Fibroblast of lung (primary cell): ENCODE data around the gene ALG2. TPM values are rescaled to one million over a fixed set of nuclear protein-coding genes. Genes with fewer than 3 reads are reported as not detected.

Experiments
- DNase-seq, 2 donors: peaks; one replicate each; pipeline versions ENCODE4 v3.0.0 to v3.0.0-alpha.2; 2010; ENCODE audit warnings: low read depth in 2 of 2
- H2AFZ ChIP-seq: 2 replicates; pipeline ENCODE4 v1.5.1; 2012; ENCODE audit warnings: low read length, control low read depth, inconsistent platforms
- H3K27ac ChIP-seq: 2 replicates; pipeline ENCODE4 v1.5.1; 2011; ENCODE audit warnings: low read length, control low read depth; ENCODE audit not compliant: insufficient read depth
- H3K27me3 ChIP-seq: 2 replicates; pipeline ENCODE4 v1.5.1; 2011; ENCODE audit warnings: mild to moderate bottlenecking, low read length; ENCODE audit not compliant: control insufficient read depth, insufficient read depth
- H3K36me3 ChIP-seq: 2 replicates; pipeline ENCODE4 v1.5.1; 2011; ENCODE audit warnings: low read length; ENCODE audit not compliant: control insufficient read depth, insufficient read depth
- H3K4me1 ChIP-seq: 2 replicates; pipeline ENCODE4 v1.5.1; 2011; ENCODE audit warnings: low read length; ENCODE audit not compliant: control insufficient read depth, insufficient read depth; ENCODE audit errors: extremely low read depth
- H3K4me2 ChIP-seq: 2 replicates; pipeline ENCODE4 v1.5.1; 2011; ENCODE audit warnings: low read length, control low read depth; ENCODE audit not compliant: insufficient read depth; ENCODE audit errors: extremely low read depth
- H3K4me3 ChIP-seq, 4 experiments: fragments of 200-600 bp in 1 of 4; sonication (generic) in 1 of 4; replicated peaks in 1 of 4; 2 replicates each; pipeline ENCODE4 v1.5.1; 2011 to 2016; ENCODE audit warnings: low read length in 4 of 4, low read depth in 3 of 4, mild to moderate bottlenecking in 3 of 4, control low read depth in 2 of 4, inconsistent platforms in 1 of 4, mixed read lengths in 1 of 4; ENCODE audit not compliant: insufficient read depth in 1 of 4; ENCODE audit errors: control extremely low read depth in 1 of 4
- H3K79me2 ChIP-seq: 2 replicates; pipeline ENCODE4 v1.5.1; 2012; ENCODE audit warnings: mild to moderate bottlenecking, low read length, inconsistent platforms; ENCODE audit not compliant: control insufficient read depth, insufficient read depth
- H3K9ac ChIP-seq: 2 replicates; pipeline ENCODE4 v1.5.1; 2011; ENCODE audit warnings: mild to moderate bottlenecking, low read length, control low read depth; ENCODE audit not compliant: insufficient read depth
- H3K9me3 ChIP-seq: 2 replicates; pipeline ENCODE4 v1.5.1; 2012; ENCODE audit warnings: low read depth, low read length; ENCODE audit not compliant: control insufficient read depth, insufficient read depth
- H4K20me1 ChIP-seq: 2 replicates; pipeline ENCODE4 v1.5.1; 2011; ENCODE audit warnings: low read length; ENCODE audit not compliant: control insufficient read depth, insufficient read depth; ENCODE audit errors: extremely low read depth
- EZH2 ChIP-seq: IDR thresholded peaks from 2 replicates; pipeline ENCODE4 v1.5.1; 2012; ENCODE audit warnings: low read length, control low read depth, mild to moderate bottlenecking; ENCODE audit errors: missing control alignments
- polyA plus RNA-seq, 2 donors: library from polyadenylated mRNA; depleted of rRNA in 1 of 2; stranded (reverse) in 1 of 2; unstranded in 1 of 2; fragments of >200 nt; gene quantifications; 2 replicates each; pipeline ENCODE4 v1.2.1, GENCODE V29; 2011 to 2012; ENCODE audit warnings: missing spikeins in 1 of 2
- total RNA-seq: library from RNA; depleted of rRNA; stranded (reverse); fragments of >200 nt; gene quantifications from 2 replicates; pipeline ENCODE4 v1.2.1, GENCODE V29; 2014
- TF ChIP-seq, protein P1 (sequence below), 2 donors: IDR thresholded peaks in 1 of 2; conservative IDR thresholded peaks in 1 of 2; 1 replicate in 1 of 2; 2 replicates in 1 of 2; pipeline ENCODE4 v1.5.1; 2011 to 2012; ENCODE audit warnings: low read length in 2 of 2, control low read depth in 1 of 2, inconsistent platforms in 1 of 2, low read depth in 1 of 2, mild to moderate bottlenecking in 1 of 2

Gene ALG2
- total and polyA plus RNA-seq, 2 donors (not counting 1 experiment from before 2014, with no cell fraction given): 37.8 to 62.2 TPM

DNA sequence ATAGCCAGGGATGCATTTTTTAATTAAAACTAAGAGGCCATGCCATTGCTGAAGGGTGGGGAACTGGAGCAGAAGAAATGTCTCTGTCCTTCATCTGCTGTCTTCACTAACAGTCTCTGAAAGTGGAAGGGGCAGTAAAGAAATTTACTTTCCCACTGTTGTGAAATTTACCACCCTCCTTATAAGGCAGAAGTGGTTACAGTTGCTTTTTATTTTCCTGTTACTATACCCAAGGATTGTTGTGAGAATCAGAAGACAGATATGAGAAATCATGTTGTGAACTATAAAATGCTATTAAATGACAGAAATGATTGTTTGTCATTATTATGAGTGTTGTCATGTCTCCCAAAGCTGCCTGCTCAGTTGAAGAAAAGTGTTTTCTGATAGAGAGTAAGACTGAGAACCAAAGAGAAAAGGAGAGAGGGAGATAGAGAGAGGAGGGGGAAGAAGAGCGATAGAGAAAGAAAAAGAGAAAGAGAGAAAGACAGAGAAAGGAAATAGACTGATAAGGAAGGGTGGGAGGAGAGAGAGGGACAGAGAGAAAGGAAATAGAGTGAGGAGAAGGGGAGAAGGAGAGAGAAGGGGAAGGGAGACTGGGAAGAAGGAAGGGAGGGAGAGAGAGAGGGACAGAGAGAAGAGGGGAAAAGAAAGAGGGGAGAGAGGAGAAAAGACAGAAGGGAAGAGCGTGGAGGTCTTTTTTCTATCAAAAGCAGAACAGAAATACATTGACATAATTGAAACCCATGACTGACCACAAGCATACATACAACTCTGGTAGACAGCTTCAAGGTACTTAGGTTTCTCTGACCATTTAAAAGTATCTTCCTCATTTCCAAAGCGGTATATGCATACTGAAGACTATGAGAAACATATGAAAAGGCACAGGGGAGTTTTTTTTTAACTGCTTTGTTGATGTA is 22.9 kb upstream of the ALG2 start:
- Histone ChIP-seq H3K9ac (no peak overlapping the region), H3K27me3 (no peaks in the 10 kb centered on the region), H3K36me3 (no peaks in the 10 kb centered on the region), H3K9me3 (no peaks in the 10 kb centered on the region), H3K79me2 (no peaks in the 10 kb centered on the region), H2AFZ (no peak overlapping the region), H3K4me3 (no peak overlapping the region), H3K27ac (no peak overlapping the region), H3K4me2 (no peak overlapping the region), H3K4me1 (peaks cover 2% of the 10 kb centered on the region), H4K20me1 (no peaks in the 10 kb centered on the region)
- DNase-seq: no peak
- TF ChIP-seq, protein P1, sequence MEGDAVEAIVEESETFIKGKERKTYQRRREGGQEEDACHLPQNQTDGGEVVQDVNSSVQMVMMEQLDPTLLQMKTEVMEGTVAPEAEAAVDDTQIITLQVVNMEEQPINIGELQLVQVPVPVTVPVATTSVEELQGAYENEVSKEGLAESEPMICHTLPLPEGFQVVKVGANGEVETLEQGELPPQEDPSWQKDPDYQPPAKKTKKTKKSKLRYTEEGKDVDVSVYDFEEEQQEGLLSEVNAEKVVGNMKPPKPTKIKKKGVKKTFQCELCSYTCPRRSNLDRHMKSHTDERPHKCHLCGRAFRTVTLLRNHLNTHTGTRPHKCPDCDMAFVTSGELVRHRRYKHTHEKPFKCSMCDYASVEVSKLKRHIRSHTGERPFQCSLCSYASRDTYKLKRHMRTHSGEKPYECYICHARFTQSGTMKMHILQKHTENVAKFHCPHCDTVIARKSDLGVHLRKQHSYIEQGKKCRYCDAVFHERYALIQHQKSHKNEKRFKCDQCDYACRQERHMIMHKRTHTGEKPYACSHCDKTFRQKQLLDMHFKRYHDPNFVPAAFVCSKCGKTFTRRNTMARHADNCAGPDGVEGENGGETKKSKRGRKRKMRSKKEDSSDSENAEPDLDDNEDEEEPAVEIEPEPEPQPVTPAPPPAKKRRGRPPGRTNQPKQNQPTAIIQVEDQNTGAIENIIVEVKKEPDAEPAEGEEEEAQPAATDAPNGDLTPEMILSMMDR (conservative IDR thresholded peaks at IDR 0.05 in 1 of 2, IDR thresholded peaks at IDR 0.05 in 1 of 2; ENCODE audit: low read depth in 1 of 2, low read length in 2 of 2): no peak
- TF ChIP-seq EZH2: no peak

DNA sequence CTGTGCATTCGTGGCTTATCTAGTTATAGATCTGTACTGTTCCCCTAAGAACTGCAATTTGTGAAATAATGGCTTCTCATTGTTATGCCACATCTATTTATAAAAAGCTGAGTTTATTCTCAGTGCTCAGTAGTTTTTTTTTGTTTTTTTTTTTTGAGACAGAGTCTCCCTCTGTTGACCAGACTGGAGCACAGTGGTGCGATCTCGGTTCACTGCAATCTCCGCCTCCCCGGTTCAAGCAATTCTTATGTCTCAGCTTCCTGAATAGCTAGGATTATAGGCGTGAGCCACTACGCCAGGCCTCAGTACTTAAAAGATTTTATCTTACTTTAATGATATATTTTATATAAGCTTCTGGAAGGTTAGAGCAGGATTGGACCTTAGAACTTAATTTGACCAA is 19.4 kb upstream of the ALG2 start:
- no peak for DNase-seq
- Histone ChIP-seq H3K9me3 (no peaks in the 10 kb centered on the region), H3K27ac (no peak overlapping the region), H3K4me1 (peaks cover 2% of the 10 kb centered on the region), H3K4me3 (no peak overlapping the region), H3K27me3 (no peaks in the 10 kb centered on the region), H3K9ac (no peak overlapping the region), H3K79me2 (no peaks in the 10 kb centered on the region), H3K36me3 (no peaks in the 10 kb centered on the region), H4K20me1 (no peaks in the 10 kb centered on the region), H2AFZ (no peak overlapping the region), H3K4me2 (no peak overlapping the region)
- no peak for TF ChIP-seq EZH2
- TF ChIP-seq, protein P1 (conservative IDR thresholded peaks at IDR 0.05 in 1 of 2, IDR thresholded peaks at IDR 0.05 in 1 of 2; ENCODE audit: low read depth in 1 of 2, low read length in 2 of 2): peak in 1 of 2 donors; percentile 7

DNA sequence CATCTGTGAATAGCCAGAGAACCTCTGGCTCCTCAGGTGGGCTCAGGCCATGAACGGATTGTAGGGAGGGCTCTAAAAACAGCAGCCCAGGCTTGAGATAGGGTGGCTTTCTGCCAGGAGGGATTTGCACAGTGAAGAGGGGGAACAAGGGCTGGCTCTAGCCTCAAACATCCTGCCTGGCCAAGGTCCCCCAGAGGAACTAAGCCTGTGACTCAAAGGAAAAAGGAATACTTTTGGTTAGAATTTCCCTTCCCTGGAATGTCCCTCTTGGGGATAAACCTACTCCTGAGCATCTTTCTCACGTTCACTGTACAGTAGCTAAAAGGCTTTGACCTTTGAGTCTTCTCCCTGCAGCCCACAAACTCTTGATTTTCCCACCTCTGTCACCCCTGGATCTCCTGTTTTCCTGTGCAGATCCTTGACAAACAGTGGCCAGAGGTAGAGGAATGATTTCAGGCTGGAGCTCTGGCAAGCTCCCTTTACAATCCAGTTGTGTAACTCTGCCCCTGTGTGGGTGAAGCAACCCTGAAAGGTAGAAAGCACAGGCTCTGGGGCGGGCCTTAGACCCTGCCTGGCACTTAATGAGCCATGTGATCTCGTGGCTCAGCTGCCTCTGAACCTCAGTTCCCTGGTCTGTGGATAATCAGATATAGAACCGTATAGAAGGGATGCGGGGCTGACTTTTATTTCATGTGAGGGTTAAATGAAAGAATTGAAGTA is 17.8 kb upstream of the ALG2 start:
- H3K4me1 ChIP-seq: peaks cover 2% of the 10 kb centered on the region
- H3K27ac ChIP-seq: no peak overlapping the region
- H3K4me2 ChIP-seq: no peak overlapping the region
- H3K27me3 ChIP-seq: no peaks in the 10 kb centered on the region
- H4K20me1 ChIP-seq: no peaks in the 10 kb centered on the region
- H3K9ac ChIP-seq: no peak overlapping the region
- H3K36me3 ChIP-seq: no peaks in the 10 kb centered on the region
- no peak overlapping the region for H2AFZ ChIP-seq
- TF ChIP-seq, protein P1 (conservative IDR thresholded peaks at IDR 0.05 in 1 of 2, IDR thresholded peaks at IDR 0.05 in 1 of 2; ENCODE audit: low read depth in 1 of 2, low read length in 2 of 2): no peak
- no peak for TF ChIP-seq EZH2
- peak in 1 of 2 donors; percentile 60 for DNase-seq
- H3K79me2 ChIP-seq: no peaks in the 10 kb centered on the region
- H3K9me3 ChIP-seq: no peaks in the 10 kb centered on the region
- H3K4me3 ChIP-seq: no peak overlapping the region
